Effector memory CD8-positive, alpha-beta T cell (primary cell): ENCODE data around the gene PSG6.
"Not testable (repeated sequence)": the region's sequence is repeated elsewhere in the genome, so short reads cannot be mapped to it uniquely, and the experiment has no call there.

Experiments
- ATAC-seq: fragments of 150-1000 bp; cut with Tn5 transposase; replicated peaks from 2 replicates; pipeline ENCODE4 v1.10.0; 2021; ENCODE audit warnings: mild to moderate bottlenecking, moderate library complexity
- DNase-seq, 3 experiments: peaks; one replicate each; pipeline ENCODE4 v3.0.0; 2021
- H3K27ac Mint-ChIP-seq, 2 donors: one replicate each; pipeline ENCODE4 v1.8.0; 2022; ENCODE audit warnings: mild to moderate bottlenecking in 2 of 2, mixed read lengths in 2 of 2, moderate library complexity in 2 of 2
- H3K27me3 Mint-ChIP-seq, 2 donors: one replicate each; pipeline ENCODE4 v1.8.0; 2022; ENCODE audit warnings: mixed read lengths in 2 of 2
- H3K36me3 Mint-ChIP-seq: one replicate; pipeline ENCODE4 v1.8.0; 2022; ENCODE audit warnings: mild to moderate bottlenecking, moderate library complexity, mixed read lengths; ENCODE audit not compliant: insufficient read depth
- H3K4me1 Mint-ChIP-seq, 2 donors: one replicate each; pipeline ENCODE4 v1.8.0; 2022; ENCODE audit warnings: low read depth in 2 of 2, mixed read lengths in 2 of 2
- H3K4me3 Mint-ChIP-seq, 2 donors: one replicate each; pipeline ENCODE4 v1.8.0; 2022; ENCODE audit warnings: mild to moderate bottlenecking in 2 of 2, mixed read lengths in 2 of 2, moderate library complexity in 2 of 2
- H3K9me3 Mint-ChIP-seq, 2 donors: one replicate each; pipeline ENCODE4 v1.8.0; 2022; ENCODE audit warnings: mixed read lengths in 2 of 2

The PSG6 gene

DNA sequence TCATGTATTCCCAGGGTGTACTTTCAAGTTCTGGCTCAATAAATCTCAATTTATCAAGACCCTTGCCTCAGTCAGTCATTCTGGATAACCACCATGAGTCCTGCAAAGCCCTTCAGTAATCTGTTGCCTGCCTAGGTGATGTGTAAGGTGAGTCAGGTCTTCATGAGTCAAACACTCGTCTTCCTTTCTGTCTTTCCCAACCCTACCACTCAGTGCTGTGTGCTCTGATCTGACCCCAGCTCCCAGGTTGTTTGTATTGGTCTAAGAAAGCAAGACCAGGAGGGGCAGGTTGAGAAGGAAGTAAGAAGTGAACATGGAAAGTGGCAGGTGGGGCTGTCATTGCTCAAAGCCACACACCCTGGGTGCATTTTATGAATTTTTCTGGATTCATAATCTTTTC lies 20.0 kb downstream of the PSG6 start:
- not testable (repeated sequence) for H3K4me3 Mint-ChIP-seq, H3K9me3 Mint-ChIP-seq, H3K27ac Mint-ChIP-seq, H3K36me3 Mint-ChIP-seq, DNase-seq, ATAC-seq, H3K4me1 Mint-ChIP-seq
- H3K27me3 Mint-ChIP-seq, result peaks cover 26 to 52% of the 10 kb centered on the region in 2 donors

DNA sequence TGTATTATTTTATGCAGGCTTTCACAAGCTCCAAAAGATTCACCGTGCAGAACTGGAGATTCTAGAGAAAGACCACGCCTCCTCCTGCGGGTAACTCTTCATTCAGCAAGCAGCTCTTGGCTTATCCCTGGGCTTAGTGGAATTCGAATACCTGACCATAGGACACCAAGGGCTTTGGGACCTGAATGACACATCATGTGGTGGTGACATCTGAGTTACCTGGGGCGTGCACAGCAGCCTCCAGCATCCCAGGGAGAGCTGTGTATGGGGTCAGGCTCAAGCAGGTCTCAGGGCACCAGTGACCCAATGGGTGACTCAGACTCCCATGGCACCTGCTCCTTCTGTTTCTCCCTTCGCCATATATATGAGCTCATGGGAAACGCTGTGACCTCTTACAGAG lies 27.2 kb downstream of the PSG6 start:
- not testable (repeated sequence) for H3K4me3 Mint-ChIP-seq, H3K9me3 Mint-ChIP-seq, ATAC-seq, H3K36me3 Mint-ChIP-seq, H3K4me1 Mint-ChIP-seq, H3K27ac Mint-ChIP-seq, DNase-seq
- peaks cover 19 to 35% of the 10 kb centered on the region in 2 donors for H3K27me3 Mint-ChIP-seq

DNA sequence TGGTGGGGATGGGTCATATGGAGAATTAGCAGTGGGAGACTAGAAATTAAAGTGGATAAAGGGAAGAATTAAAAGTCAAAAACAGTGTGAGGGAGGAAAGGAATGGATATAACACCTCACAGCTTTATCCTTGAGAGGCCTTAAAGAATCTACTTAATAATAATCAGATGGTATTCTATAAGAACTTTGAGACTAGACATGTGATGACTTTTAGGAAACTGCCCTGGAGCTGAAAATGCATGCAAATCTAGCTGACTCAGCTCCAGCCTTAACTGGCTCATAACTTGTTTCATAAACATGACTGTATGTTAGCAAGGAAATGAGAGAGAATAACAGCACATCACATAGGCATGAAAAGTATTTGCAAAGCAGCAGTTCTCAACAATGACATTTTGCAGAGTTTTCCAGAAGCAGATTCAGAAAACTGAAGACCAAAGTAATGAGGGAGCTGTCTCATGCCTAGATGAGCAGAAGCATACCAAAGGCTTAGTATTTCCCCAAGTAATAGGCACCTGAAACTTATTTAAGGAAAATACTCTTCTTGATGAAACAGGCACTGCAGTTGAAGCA lies 29.7 kb downstream of the PSG6 start:
- not testable (repeated sequence) for H3K4me1 Mint-ChIP-seq, H3K27ac Mint-ChIP-seq, DNase-seq, H3K36me3 Mint-ChIP-seq, H3K4me3 Mint-ChIP-seq, H3K9me3 Mint-ChIP-seq, ATAC-seq
- H3K27me3 Mint-ChIP-seq, result peaks cover 41 to 56% of the 10 kb centered on the region in 2 donors

DNA sequence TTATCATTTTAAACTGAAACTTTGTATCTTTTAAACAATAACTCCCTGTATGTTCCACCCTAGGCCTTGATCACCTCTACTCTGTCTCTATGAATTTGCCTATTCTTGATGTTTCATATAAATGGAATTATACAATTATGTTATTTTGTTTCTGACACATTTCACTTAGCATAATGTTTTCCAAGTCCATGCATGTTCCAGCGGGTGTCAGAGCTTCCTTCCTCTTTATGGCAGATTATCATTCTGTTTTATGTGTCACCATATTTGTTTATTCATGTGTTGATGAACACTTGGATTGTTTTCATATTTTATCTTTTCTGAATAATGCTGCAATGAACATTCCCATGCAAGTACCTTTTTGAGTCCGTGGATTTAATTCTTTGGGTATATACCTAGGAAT lies 35.0 kb downstream of the PSG6 start:
- ATAC-seq, H3K9me3 Mint-ChIP-seq, H3K27ac Mint-ChIP-seq, H3K4me3 Mint-ChIP-seq, H3K4me1 Mint-ChIP-seq, H3K36me3 Mint-ChIP-seq, DNase-seq: not testable (repeated sequence)
- H3K27me3 Mint-ChIP-seq, result peaks cover 64 to 88% of the 10 kb centered on the region in 2 donors

DNA sequence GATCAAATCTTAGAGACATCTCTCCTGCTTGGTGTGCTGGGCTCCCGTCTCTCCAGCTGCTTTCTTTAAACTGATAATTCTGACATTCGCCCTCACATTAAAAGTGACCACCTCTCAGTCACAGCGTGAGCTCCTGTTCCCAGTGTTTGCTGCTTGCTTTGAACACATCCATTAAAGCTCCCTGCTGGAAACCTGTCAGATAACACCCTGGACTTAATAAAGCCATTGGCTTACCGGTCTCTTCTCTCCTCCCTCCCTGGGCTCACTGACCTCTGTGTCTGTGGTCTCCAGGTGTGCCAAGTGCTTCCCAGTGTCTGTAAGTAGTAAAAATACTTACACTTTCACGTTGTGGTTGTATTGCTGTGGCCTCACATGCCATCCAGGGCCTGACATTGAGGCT lies 35.7 kb downstream of the PSG6 start:
- ATAC-seq, H3K36me3 Mint-ChIP-seq, H3K4me3 Mint-ChIP-seq, H3K9me3 Mint-ChIP-seq, H3K4me1 Mint-ChIP-seq, H3K27ac Mint-ChIP-seq, DNase-seq: not testable (repeated sequence)
- peaks cover 60 to 88% of the 10 kb centered on the region in 2 donors for H3K27me3 Mint-ChIP-seq

DNA sequence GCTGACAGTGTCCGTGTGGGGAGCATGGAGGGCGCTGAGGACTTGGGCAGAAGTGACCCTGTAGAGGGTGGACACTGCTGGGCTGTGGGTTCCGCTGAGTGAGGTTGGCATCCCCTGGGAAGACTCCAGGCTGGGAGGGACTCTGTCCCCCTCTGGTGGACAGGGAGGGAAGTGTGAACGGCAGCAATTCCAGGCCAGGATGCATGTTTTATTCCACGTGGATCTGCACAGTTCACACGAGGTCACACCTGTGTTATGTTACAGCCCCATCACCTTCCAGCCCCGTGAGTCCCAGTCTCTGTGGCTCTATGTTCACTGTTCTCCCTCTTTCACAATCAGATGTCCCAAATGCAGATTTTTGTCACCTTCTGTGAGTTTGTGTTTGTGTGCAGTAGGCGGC lies 36.4 kb downstream of the PSG6 start:
- H3K27me3 Mint-ChIP-seq, result peaks cover 60 to 86% of the 10 kb centered on the region in 2 donors
- not testable (repeated sequence) for H3K36me3 Mint-ChIP-seq, H3K27ac Mint-ChIP-seq, ATAC-seq, H3K9me3 Mint-ChIP-seq, DNase-seq, H3K4me1 Mint-ChIP-seq, H3K4me3 Mint-ChIP-seq

DNA sequence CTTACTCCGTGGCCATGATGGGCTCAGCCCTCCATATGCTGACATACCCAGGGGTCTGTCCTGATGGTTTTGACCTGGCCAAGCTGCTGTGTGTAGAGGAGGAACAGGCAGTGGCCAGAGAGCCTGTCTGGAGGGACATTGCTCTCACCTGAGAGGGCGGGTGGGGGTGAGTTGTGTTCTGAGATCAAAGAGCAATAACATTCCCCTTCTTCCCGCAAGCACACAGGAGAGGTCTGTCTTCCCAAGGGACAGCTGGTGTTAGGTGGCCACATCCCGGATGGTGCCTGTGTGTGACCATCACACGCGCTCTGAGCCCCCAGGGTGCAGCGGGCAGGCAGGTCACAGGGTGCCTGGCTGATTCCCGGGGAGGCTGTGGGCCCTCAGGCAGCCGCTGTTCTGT lies 37.1 kb downstream of the PSG6 start:
- H3K9me3 Mint-ChIP-seq, DNase-seq, ATAC-seq, H3K27ac Mint-ChIP-seq, H3K36me3 Mint-ChIP-seq, H3K4me3 Mint-ChIP-seq, H3K4me1 Mint-ChIP-seq: not testable (repeated sequence)
- H3K27me3 Mint-ChIP-seq, result peaks cover 55 to 86% of the 10 kb centered on the region in 2 donors

DNA sequence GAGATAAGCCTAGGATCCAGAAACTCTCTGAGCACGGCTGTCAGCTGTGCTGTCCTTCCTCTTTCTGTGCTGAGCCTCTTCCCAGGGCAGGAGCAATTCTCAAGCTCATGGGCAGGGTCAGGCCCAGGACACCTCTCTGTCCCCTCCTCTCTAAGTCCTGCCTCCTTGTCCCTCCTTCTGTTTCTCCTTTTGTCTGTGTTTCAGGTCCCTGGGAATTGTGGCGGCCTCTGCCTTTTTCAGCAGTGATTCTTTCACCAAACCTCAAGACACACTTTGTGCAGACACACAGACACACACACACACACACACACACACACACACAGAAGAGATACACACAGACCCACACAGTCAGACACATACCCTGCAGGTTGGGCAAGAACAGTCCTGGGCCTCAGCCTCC lies 38.1 kb downstream of the PSG6 start, which contains the start of gene PSG1:
TSS of gene PSG1 (minus strand) at position 101 of the 400 bp plus-strand sequence. CDS start 132 bp downstream, outside the sequence.
- ATAC-seq (no peak), DNase-seq (no peak)
- Mint-ChIP-seq H3K27me3 (peaks cover 44 to 78% of the 10 kb centered on the region in 2 donors), H3K27ac (no peak within 1 kb of the TSS), H3K4me1 (no peaks in the 10 kb centered on the region), H3K9me3 (no peaks in the 10 kb centered on the region), H3K4me3 (no peak within 1 kb of the TSS), H3K36me3 (no peaks in the 10 kb centered on the region)

DNA sequence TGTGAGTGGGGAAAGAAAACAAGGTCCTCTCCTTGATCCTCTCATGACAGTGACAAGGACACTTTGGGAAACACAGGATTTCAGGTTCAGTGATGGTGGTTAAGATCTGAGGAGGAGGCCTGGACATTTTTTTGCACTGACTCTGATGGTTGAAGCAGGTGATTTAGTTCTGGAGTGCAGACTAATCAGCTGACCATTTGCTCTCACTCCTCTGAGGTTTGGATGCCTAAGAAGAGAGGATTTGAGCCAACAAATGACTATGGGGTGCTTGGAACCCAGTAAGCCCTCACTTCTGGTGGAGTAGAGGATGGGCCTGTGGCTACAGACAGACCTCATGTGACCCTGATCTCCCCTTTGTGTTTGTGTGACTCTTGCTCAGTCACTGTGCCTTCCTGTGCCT lies 41.1 kb downstream of the PSG6 start:
- not testable (repeated sequence) for H3K4me3 Mint-ChIP-seq, H3K9me3 Mint-ChIP-seq, H3K36me3 Mint-ChIP-seq, H3K27ac Mint-ChIP-seq, H3K4me1 Mint-ChIP-seq, ATAC-seq, DNase-seq
- H3K27me3 Mint-ChIP-seq, result peaks cover 31 to 67% of the 10 kb centered on the region in 2 donors

DNA sequence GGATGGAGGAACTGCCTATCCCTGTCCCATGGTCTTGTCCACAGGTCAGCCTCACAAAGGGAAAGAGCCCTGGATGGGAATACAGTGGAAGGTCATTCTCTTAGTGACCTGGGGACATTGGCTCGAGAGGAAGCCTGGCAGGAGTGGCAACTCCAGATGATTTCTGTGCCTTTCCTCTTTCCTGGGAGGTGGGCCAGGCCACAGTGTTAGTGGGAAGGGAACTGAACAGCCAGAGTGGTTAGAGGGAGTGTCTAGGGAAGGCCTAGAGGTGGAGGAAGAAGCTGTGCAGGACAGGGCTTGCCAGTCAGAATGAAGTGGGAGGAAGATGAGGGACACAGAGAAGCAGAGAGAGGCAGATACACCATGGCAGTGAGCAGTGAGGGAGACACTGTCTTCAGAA lies 41.8 kb downstream of the PSG6 start:
- DNase-seq, H3K36me3 Mint-ChIP-seq, H3K27ac Mint-ChIP-seq, H3K9me3 Mint-ChIP-seq, H3K4me1 Mint-ChIP-seq, H3K4me3 Mint-ChIP-seq, ATAC-seq: not testable (repeated sequence)
- peaks cover 30 to 67% of the 10 kb centered on the region in 2 donors for H3K27me3 Mint-ChIP-seq

DNA sequence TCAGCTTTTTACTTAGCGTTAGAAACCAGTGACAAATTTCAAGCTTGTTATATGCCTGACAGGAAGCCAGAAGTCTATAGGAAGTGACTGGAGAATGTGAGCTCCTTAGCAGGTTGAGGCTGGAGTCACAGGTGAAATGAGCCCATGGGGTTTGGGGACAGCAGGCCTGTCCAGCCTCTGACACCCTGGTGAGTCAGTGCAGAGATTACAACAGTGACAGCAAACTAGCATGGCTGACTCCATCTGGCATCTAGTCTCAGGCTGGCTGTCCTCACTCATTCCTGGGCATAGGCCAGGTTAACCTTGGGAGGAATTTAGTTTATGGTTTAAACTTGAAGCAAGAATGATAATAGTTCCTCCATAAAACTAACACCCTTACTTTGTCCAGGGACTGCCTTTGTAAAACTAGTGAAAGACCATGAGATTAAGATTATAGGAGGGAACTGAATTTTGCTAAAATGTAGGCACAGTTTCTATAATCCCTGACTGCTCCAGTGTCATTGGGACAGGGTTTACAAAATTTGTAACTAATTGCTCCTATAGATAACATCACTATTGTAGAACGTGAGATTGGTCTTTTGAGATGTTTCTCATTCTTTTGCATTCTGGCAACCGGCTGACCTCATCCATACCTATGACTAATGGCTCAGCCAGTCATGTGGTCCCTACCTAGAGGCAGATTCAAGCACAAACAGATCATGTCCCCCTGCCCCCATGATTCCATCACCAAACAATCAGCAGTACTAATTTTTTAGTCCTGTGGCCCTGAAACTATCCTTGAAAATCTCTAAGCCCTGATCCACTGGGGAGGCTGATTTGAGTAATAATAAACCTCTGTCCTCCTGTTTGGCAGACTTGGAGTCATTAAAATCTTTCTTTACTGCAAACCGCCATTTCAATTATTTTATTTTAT lies 42.5 kb downstream of the PSG6 start:
- H3K27me3 Mint-ChIP-seq, result peaks cover 29 to 63% of the 10 kb centered on the region in 2 donors
- not testable (repeated sequence) for H3K4me1 Mint-ChIP-seq, ATAC-seq, H3K9me3 Mint-ChIP-seq, H3K4me3 Mint-ChIP-seq, DNase-seq, H3K36me3 Mint-ChIP-seq, H3K27ac Mint-ChIP-seq

DNA sequence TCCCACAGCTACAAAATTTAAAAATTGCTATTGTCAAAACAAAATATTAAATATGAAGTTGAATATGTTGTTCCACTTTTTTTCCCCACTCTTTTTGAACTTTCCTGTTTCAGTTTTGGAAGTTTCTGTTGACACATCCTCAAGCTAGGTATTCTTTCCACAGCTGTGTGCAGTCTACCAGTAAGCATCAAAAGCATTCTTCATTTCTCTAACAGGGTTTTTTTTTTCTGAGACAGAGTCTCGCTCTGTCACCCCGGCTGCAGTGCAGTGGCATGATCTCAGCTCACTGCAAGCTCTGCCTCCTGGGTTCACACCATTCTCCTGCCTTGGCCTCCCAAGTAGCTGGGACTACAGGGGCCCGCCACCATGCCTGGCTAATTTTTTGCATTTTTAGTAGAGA lies 43.6 kb downstream of the PSG6 start:
- not testable (repeated sequence) for H3K36me3 Mint-ChIP-seq, ATAC-seq, H3K27ac Mint-ChIP-seq, DNase-seq, H3K4me3 Mint-ChIP-seq, H3K9me3 Mint-ChIP-seq, H3K4me1 Mint-ChIP-seq
- peaks cover 29 to 62% of the 10 kb centered on the region in 2 donors for H3K27me3 Mint-ChIP-seq

DNA sequence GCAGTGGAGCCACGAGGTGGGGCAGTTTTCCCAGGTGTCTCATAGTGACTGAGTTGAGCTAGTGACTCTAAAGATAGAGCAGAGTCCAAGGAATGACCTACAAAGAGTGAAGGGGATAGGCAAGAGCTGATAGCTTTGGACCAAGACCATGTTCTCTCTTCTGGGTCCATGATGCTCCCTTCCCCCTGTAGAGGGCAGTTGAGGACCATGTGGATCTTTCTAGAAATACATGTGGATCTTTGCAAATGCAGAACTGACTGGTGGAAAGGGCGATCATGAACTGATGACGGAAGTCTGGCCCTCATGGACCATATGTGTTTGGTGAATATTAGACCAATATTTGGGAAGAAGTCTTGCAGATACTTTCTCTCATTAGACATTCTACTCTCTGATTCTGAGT lies 45.1 kb downstream of the PSG6 start:
- H3K27me3 Mint-ChIP-seq, result peaks cover 30 to 65% of the 10 kb centered on the region in 2 donors
- ATAC-seq (no peak), DNase-seq (no peak)
- H3K4me1 Mint-ChIP-seq, result no peaks in the 10 kb centered on the region
- H3K4me3 Mint-ChIP-seq, result no peak overlapping the region
- no peaks in the 10 kb centered on the region for H3K36me3 Mint-ChIP-seq
- no peaks in the 10 kb centered on the region for H3K9me3 Mint-ChIP-seq
- no peak overlapping the region for H3K27ac Mint-ChIP-seq

DNA sequence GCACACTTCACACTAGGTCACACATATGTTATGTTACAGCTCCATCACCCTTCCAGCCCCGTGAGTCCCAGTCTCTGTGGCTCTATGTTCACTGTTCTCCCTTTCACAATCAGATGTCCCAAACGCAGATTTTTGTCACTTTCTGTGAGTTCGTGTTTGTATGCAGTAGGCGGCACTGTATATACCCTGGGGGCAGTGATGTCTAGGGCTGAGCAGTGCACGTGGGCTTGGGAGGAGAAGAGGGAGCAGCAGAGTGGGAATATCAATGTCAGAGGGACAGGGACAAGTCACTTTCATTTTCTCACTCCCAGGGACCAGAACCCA lies 60.2 kb downstream of the PSG6 start:
- Mint-ChIP-seq H3K9me3 (no peaks in the 10 kb centered on the region), H3K36me3 (peaks cover 3% of the 10 kb centered on the region), H3K4me1 (peaks cover 0 to 4% of the 10 kb centered on the region in 2 donors), H3K27me3 (peaks cover 18 to 19% of the 10 kb centered on the region in 2 donors), H3K4me3 (no peak overlapping the region), H3K27ac (no peak overlapping the region)
- no peak for ATAC-seq
- DNase-seq, result no peak
